Measurements from ENCODE around the gene MYH15.

The MYH15 gene

DNA sequence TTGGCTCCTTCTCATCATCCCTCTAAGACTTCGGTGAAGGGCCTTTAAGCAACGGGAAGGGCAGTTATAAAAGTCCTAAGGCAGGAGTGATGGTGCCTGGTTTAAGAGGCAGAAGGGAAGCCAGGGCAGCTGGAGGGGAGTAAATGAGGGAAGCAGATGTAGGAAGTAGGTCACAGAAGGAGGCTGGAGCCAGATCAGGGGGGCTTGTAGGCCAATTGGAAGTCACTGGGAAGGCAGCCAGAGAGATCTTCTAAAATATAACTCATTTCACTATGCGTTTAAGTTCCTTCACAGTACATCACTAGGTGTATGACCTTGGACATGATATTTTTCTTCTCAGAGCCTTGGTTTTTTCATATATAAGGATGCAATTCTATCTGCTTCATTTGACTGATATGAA, 94.7 kb downstream of the MYH15 start:
- no peak overlapping the region for H4K8ac ChIP-seq (ENCODE audit: low read depth, low read length)
- H3K14ac ChIP-seq (ENCODE audit: low read length): no peak overlapping the region
- H3K4me1 ChIP-seq (ENCODE audit: control insufficient read depth in 2 of 2, insufficient read depth in 1 of 2, low read depth in 1 of 2, low read length in 2 of 2): no peaks in the 10 kb centered on the region
- H2AFZ ChIP-seq (ENCODE audit: low read length): no peak overlapping the region
- H2BK120ac ChIP-seq (ENCODE audit: low read depth, low read length): no peak overlapping the region
- H3K27me3 ChIP-seq (ENCODE audit: control insufficient read depth in 3 of 3, insufficient read depth in 3 of 3, low read depth in 1 of 3, low read length in 3 of 3): no peaks in the 10 kb centered on the region
- peak overlapping the region; percentile 80 for H3K18ac ChIP-seq (ENCODE audit: low read length)
- no peak overlapping the region for H2BK12ac ChIP-seq (ENCODE audit: low read length)
- no CpG with 5 or more reads among the region's 3 CpGs for WGBS, 2 donors (ENCODE audit: extremely low coverage in 2 of 2, insufficient read length in 2 of 2, insufficient replicate concordance in 1 of 2)
- H4K91ac ChIP-seq (ENCODE audit: low read depth, low read length, poor library complexity): no peak overlapping the region
- peaks cover under 1% of the 10 kb centered on the region in 2 donors for H3K9me3 ChIP-seq (replicated peaks in 1 of 2; ENCODE audit: control insufficient read depth in 2 of 2, insufficient read depth in 1 of 2, low read depth in 1 of 2, low read length in 2 of 2)
- no peak overlapping the region for H2BK5ac ChIP-seq (ENCODE audit: low read length)
- H3K9ac ChIP-seq (ENCODE audit: low read depth, low read length, poor library complexity): no peak overlapping the region
- no peaks in the 10 kb centered on the region for H3K79me1 ChIP-seq (ENCODE audit: low read depth, low read length)
- H3K4ac ChIP-seq (ENCODE audit: low read length): no peak overlapping the region
- no peak for DNase-seq (ENCODE audit: low spot score)
- no peaks in the 10 kb centered on the region for H3K36me3 ChIP-seq (replicated peaks in 1 of 2; ENCODE audit: control insufficient read depth in 2 of 2, insufficient read depth in 2 of 2, low read length in 2 of 2)
- no peak overlapping the region for H2BK15ac ChIP-seq (ENCODE audit: low read length)
- H3K23ac ChIP-seq (ENCODE audit: low read depth, low read length, poor library complexity): no peak overlapping the region
- H3K4me3 ChIP-seq (ENCODE audit: low read length in 2 of 2): no peak overlapping the region
- H3K4me2 ChIP-seq (ENCODE audit: insufficient read depth, low read length, poor library complexity, severe bottlenecking): no peak overlapping the region
- no peak overlapping the region for H2AK5ac ChIP-seq (ENCODE audit: low read depth, low read length)
- H3K27ac ChIP-seq (replicated peaks; ENCODE audit: low read length): no peak overlapping the region

DNA sequence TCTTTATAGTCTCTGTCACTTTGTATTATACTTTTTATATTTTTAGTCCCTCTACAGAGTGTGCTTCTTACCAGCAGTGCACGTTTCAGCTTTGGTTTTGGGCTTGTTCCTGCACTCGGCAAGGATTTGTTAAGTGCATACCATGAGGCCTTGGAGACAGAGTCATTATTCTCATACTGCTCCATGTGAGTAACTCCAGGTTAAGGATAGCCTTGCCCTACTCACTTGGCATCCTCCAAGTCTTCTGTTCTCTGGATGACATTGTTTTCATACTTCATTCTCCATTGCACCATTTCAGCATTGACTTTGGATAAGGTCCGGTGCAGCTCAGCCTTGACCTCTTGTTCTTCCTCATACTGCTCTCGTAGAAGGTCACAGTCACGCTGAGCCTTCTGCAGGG, 96.4 kb downstream of the MYH15 start:
- Histone ChIP-seq H3K14ac (ENCODE audit: low read length) (no peak overlapping the region), H3K9me3 (replicated peaks in 1 of 2; ENCODE audit: control insufficient read depth in 2 of 2, insufficient read depth in 1 of 2, low read depth in 1 of 2, low read length in 2 of 2) (peaks cover 3% of the 10 kb centered on the region in 2 donors), H3K4me3 (ENCODE audit: low read length in 2 of 2) (no peak overlapping the region), H3K18ac (ENCODE audit: low read length) (no peak overlapping the region), H3K4me1 (ENCODE audit: control insufficient read depth in 2 of 2, insufficient read depth in 1 of 2, low read depth in 1 of 2, low read length in 2 of 2) (no peaks in the 10 kb centered on the region), H3K9ac (ENCODE audit: low read depth, low read length, poor library complexity) (no peak overlapping the region), H2BK12ac (ENCODE audit: low read length) (no peak overlapping the region), H3K27me3 (ENCODE audit: control insufficient read depth in 3 of 3, insufficient read depth in 3 of 3, low read depth in 1 of 3, low read length in 3 of 3) (no peaks in the 10 kb centered on the region), H2BK15ac (ENCODE audit: low read length) (no peak overlapping the region), H4K8ac (ENCODE audit: low read depth, low read length) (no peak overlapping the region), H3K27ac (replicated peaks; ENCODE audit: low read length) (no peak overlapping the region), H3K36me3 (replicated peaks in 1 of 2; ENCODE audit: control insufficient read depth in 2 of 2, insufficient read depth in 2 of 2, low read length in 2 of 2) (no peaks in the 10 kb centered on the region), H4K91ac (ENCODE audit: low read depth, low read length, poor library complexity) (no peak overlapping the region), H3K23ac (ENCODE audit: low read depth, low read length, poor library complexity) (no peak overlapping the region), H2AK5ac (ENCODE audit: low read depth, low read length) (no peak overlapping the region), H3K4ac (ENCODE audit: low read length) (no peak overlapping the region), H3K79me1 (ENCODE audit: low read depth, low read length) (no peaks in the 10 kb centered on the region), H2AFZ (ENCODE audit: low read length) (no peak overlapping the region), H3K4me2 (ENCODE audit: insufficient read depth, low read length, poor library complexity, severe bottlenecking) (no peak overlapping the region), H2BK120ac (ENCODE audit: low read depth, low read length) (no peak overlapping the region), H2BK5ac (ENCODE audit: low read length) (no peak overlapping the region)
- no CpG with 5 or more reads among the region's 5 CpGs for WGBS, 2 donors (ENCODE audit: extremely low coverage in 2 of 2, insufficient read length in 2 of 2, insufficient replicate concordance in 1 of 2)
- no peak for DNase-seq (ENCODE audit: low spot score)

DNA sequence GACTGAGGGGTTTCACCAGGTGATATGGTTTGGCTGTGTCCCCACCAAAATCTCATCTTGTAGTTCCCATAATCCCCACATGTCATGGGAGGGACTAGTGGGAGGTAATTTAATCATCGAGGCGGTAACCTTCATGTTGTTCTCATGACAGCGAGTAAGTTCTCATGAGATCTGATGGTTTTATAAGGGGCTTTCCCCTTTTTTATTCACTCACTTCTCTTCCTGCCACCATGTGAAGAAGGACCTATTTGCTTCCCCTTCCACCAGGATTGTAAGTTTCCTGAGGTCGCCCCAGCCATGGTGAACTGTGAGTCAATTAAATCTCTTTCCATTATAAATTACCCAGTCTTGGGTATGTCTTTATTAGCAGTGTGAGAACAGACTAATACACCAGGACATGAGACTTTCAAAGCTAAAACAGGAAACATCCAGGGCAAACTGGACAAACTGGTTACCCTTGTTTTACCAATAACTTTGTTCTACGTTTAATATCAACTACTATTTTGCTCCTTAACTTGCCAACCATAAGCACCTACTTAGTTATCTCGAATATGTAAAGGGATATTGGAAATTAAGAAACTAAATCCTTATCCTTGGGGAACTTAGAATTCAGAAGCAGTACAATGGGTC, 98.2 kb downstream of the MYH15 start:
- H3K14ac ChIP-seq (ENCODE audit: low read length): no peak overlapping the region
- no peak overlapping the region for H2BK5ac ChIP-seq (ENCODE audit: low read length)
- no peak overlapping the region for H4K8ac ChIP-seq (ENCODE audit: low read depth, low read length)
- no peak overlapping the region for H4K91ac ChIP-seq (ENCODE audit: low read depth, low read length, poor library complexity)
- H3K27ac ChIP-seq (replicated peaks; ENCODE audit: low read length): no peak overlapping the region
- no peak overlapping the region for H2BK15ac ChIP-seq (ENCODE audit: low read length)
- H3K4me2 ChIP-seq (ENCODE audit: insufficient read depth, low read length, poor library complexity, severe bottlenecking): no peak overlapping the region
- no peak overlapping the region for H3K18ac ChIP-seq (ENCODE audit: low read length)
- H3K4me1 ChIP-seq (ENCODE audit: control insufficient read depth in 2 of 2, insufficient read depth in 1 of 2, low read depth in 1 of 2, low read length in 2 of 2): no peaks in the 10 kb centered on the region
- H3K4me3 ChIP-seq (ENCODE audit: low read length in 2 of 2): no peak overlapping the region
- no peaks in the 10 kb centered on the region for H3K79me1 ChIP-seq (ENCODE audit: low read depth, low read length)
- no peaks in the 10 kb centered on the region for H3K27me3 ChIP-seq (ENCODE audit: control insufficient read depth in 3 of 3, insufficient read depth in 3 of 3, low read depth in 1 of 3, low read length in 3 of 3)
- no peak overlapping the region for H2BK12ac ChIP-seq (ENCODE audit: low read length)
- H3K23ac ChIP-seq (ENCODE audit: low read depth, low read length, poor library complexity): no peak overlapping the region
- H2AK5ac ChIP-seq (ENCODE audit: low read depth, low read length): no peak overlapping the region
- no peak overlapping the region for H2AFZ ChIP-seq (ENCODE audit: low read length)
- H3K9me3 ChIP-seq (replicated peaks in 1 of 2; ENCODE audit: control insufficient read depth in 2 of 2, insufficient read depth in 1 of 2, low read depth in 1 of 2, low read length in 2 of 2): peaks cover 3% of the 10 kb centered on the region in 2 donors
- no peaks in the 10 kb centered on the region for H3K36me3 ChIP-seq (replicated peaks in 1 of 2; ENCODE audit: control insufficient read depth in 2 of 2, insufficient read depth in 2 of 2, low read length in 2 of 2)
- DNase-seq (ENCODE audit: low spot score): no peak
- no peak overlapping the region for H3K4ac ChIP-seq (ENCODE audit: low read length)
- H3K9ac ChIP-seq (ENCODE audit: low read depth, low read length, poor library complexity): no peak overlapping the region
- WGBS, 2 donors (ENCODE audit: extremely low coverage in 2 of 2, insufficient read length in 2 of 2, insufficient replicate concordance in 1 of 2): no CpG with 5 or more reads among the region's 6 CpGs
- no peak overlapping the region for H2BK120ac ChIP-seq (ENCODE audit: low read depth, low read length)

DNA sequence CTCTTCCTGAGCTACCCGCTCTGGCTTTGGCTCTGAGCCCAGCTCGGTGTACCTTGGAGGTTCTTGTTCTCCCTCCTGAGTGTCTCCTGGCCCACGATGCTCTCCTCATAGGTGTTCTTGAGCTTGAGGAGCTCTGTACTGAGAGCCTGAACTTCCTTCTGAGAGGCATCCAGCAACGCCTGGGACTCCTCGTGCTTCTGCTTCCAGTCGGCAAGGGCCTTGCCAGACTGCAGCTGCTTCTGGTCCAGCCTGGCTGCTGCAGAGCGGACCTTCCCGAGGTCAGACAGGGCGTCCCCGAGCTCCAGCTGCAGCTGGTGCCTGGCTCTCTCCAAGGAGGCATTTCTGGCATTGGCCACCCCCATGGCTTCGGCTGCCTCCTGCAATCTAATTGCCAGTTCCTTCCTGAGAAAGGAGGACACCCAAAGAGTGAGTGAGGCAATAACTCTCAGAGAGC, 99.8 kb downstream of the MYH15 start:
- Histone ChIP-seq H3K18ac (ENCODE audit: low read length) (no peak overlapping the region), H3K27ac (replicated peaks; ENCODE audit: low read length) (no peak overlapping the region), H3K36me3 (replicated peaks in 1 of 2; ENCODE audit: control insufficient read depth in 2 of 2, insufficient read depth in 2 of 2, low read length in 2 of 2) (no peaks in the 10 kb centered on the region), H2BK120ac (ENCODE audit: low read depth, low read length) (no peak overlapping the region), H3K9me3 (replicated peaks in 1 of 2; ENCODE audit: control insufficient read depth in 2 of 2, insufficient read depth in 1 of 2, low read depth in 1 of 2, low read length in 2 of 2) (peaks cover 3% of the 10 kb centered on the region in 2 donors), H3K27me3 (ENCODE audit: control insufficient read depth in 3 of 3, insufficient read depth in 3 of 3, low read depth in 1 of 3, low read length in 3 of 3) (no peaks in the 10 kb centered on the region), H2AFZ (ENCODE audit: low read length) (no peak overlapping the region), H3K9ac (ENCODE audit: low read depth, low read length, poor library complexity) (no peak overlapping the region), H3K14ac (ENCODE audit: low read length) (no peak overlapping the region), H3K23ac (ENCODE audit: low read depth, low read length, poor library complexity) (no peak overlapping the region), H2BK15ac (ENCODE audit: low read length) (no peak overlapping the region), H3K4me1 (ENCODE audit: control insufficient read depth in 2 of 2, insufficient read depth in 1 of 2, low read depth in 1 of 2, low read length in 2 of 2) (no peaks in the 10 kb centered on the region), H3K4me3 (ENCODE audit: low read length in 2 of 2) (no peak overlapping the region), H3K4me2 (ENCODE audit: insufficient read depth, low read length, poor library complexity, severe bottlenecking) (no peak overlapping the region), H2BK5ac (ENCODE audit: low read length) (no peak overlapping the region), H4K91ac (ENCODE audit: low read depth, low read length, poor library complexity) (no peak overlapping the region), H2AK5ac (ENCODE audit: low read depth, low read length) (peak overlapping the region; percentile 41), H4K8ac (ENCODE audit: low read depth, low read length) (no peak overlapping the region), H3K4ac (ENCODE audit: low read length) (no peak overlapping the region), H2BK12ac (ENCODE audit: low read length) (no peak overlapping the region), H3K79me1 (ENCODE audit: low read depth, low read length) (no peaks in the 10 kb centered on the region)
- no CpG with 5 or more reads among the region's 11 CpGs for WGBS, 2 donors (ENCODE audit: extremely low coverage in 2 of 2, insufficient read length in 2 of 2, insufficient replicate concordance in 1 of 2)
- no peak for DNase-seq (ENCODE audit: low spot score)
